Measurements from ENCODE around the gene PIN4.
"Not testable (repeated sequence)": the region's sequence is repeated elsewhere in the genome, so short reads cannot be mapped to it uniquely, and the experiment has no call there.

The PIN4 gene

DNA sequence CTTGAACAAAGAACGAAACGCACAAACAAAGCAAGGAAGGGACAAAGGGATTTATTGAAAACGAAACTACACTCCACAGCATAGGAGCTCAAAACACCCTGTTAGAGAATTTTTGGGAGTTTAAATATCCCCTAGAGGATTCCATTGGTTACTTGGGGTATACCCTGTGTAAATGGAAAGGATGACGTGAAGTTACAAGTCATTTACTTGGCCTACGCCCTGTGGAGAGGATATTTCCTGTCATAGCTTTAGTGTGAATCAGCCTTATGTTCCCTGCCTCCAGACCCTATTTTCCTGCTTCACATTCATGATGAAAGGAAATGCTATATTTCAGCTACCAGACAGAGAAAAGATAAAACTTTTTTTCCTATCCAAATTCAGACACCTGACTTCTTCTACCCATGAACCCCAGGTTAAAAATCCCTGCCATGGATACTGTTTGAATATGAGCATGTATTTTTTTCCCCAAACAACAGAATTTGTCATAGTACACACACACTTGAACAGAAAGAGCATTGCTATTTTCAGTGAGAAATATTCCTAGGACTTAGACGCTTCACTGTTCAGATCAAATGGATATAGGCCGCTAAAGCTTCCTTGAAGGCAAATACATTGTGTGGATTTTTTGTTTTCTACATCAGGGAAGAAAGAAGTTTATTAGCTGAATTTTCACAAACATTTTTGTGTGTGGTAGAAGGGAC, 20.4 kb downstream of the PIN4 start:
- no peak for DNase-seq

DNA sequence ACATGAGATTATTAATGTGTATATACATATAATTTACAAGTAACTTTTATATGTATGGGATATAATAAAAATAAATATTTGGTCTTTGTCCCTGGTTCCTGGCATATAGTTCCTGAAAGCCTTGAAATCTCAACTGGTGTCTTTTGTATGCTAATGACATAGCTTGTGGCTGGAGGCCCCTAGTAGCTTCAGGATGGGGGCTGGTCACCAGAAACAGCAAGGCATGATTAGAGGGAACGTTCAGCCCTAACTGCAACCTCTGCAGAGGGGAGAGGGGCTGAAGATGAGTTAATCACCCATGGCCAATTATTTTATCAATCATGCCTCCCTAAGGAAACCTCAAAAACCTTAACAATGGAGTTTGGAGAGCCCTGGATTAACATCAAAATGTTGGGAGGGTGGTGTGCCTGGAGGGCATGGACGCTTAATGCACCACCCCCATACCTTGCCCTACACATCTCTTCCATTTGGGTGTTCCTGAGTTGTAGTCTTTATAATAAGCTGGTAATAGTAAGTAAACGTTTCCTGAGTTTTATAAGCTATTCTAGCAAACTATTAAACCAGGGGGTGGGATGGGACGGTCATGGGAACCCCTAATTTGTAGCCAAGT, 21.3 kb downstream of the PIN4 start:
- no peak for DNase-seq

DNA sequence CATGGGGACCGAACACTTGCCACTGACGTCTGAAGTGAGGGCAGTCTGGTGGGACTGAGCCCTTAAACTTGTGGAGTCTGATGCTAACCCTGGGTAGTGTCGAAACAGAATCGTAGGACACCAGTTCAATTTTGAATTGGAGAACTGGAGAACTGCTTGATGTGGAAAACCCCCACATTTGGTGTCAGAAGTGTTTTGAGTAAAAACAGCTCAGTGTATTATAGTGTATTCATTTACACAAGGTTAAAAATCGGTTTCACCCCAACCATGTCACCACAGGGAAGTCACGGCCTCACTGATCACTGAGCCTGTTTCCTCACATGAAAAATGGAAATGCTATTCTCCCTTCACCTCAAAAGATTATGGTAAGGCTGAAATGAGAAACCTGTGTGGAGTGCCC, 21.9 kb downstream of the PIN4 start:
- no peak for DNase-seq

DNA sequence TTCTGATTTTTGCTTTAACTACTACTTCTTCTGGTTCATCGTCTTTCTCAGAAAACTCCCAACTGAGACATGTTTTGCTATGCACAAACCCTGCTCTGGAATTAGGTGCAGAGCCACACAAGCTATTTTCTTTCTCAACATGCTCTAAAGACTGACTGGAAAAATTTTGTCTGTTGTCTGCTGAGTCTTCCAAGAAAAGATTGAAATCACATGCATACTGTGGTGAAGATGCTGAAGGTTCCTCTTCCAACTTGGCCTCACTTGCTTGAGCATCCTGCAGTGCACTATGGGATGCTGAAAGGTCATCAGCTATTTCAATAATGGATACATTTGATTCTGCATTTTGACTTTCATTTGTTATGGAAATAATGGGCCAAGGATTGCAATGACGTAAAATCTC, 24.1 kb downstream of the PIN4 start:
- DNase-seq: no peak

DNA sequence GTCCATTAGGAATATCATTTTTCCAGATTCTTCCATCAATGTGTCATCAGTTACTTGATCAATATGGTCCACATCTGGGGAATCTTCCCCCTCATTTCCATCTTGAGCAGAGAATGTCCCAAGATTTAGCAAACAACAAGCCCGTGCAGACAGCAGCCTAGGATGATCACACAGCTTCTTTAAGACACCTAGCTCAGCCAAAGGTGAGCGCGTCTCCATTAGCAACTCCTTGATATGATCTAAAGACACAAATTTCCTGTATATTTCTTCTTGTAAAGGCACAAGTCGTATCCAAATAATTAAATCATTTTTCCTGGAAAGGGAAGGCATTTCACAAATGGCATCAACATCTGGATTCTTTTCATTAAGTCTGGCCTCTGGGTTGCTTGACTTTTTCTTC, 25.8 kb downstream of the PIN4 start:
- no peak for DNase-seq

DNA sequence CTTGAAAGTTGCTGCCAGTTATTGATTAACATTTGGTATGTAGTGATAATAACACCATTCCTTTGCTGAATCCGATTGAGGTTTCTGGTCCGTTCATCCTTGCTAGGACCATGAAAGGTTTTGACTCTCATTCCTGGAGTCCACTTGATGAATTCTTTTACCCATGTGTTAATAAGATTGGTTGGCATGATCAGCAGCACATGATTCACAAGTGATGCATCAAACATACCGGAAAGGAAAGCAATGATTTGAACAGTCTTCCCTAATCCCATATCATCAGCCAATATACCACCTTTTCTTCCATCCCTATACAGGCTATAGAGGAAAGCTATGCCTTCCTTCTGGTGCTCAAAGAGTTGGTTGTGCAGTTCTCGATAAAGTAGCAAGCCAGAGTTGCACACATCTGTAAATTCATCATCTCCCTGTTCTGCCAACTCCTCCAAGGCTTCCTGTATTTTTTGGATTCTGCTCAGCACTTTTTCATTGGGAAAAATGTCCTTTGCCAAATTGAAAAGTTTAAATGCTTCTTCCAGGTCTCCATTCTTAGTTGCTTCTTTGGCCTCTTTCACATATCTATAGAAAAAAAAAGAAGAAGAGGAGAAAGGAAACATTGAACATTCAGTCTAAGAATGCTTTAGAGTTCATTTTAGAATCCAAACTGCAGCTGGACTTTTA, 26.7 kb downstream of the PIN4 start:
- DNase-seq: no peak

DNA sequence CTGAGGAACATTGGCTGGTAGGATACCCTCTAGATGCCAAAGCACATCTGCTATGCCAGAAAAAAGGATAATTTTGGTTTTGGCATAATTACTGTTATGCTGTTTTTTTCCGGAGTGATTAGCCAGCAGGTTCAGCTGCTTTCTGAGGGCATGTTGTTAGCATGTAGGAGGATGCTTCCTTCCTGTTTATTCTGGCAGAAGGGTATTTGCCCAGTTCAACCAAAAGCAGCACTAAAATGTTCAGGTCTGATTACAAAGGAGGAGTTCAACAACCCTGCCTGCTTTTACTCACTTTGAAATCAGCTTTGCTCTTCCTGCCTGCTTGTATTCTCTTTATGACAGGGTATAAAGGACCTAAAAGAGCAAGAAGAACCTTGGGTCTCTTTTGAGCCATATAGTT, 35.4 kb downstream of the PIN4 start:
- no peak for DNase-seq

DNA sequence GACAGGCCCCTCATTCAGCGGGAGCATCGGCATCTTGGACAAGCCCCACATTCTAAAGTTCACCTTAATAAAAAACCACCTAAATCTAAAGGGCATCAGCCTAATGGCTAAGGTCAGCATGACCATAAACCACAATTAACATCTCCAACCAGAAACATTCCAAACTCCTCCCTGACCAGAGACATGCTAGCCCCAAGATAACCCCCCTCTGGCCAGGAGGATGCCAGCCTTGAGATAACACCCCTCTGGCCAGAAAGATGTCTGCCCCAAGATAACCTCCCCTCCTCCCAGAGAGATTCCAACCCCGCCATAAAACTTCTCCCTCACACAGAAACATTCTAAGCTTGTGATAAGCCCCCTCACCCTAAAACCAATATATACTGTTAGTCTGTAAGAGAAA, 38.8 kb downstream of the PIN4 start:
- not testable (repeated sequence) for DNase-seq

DNA sequence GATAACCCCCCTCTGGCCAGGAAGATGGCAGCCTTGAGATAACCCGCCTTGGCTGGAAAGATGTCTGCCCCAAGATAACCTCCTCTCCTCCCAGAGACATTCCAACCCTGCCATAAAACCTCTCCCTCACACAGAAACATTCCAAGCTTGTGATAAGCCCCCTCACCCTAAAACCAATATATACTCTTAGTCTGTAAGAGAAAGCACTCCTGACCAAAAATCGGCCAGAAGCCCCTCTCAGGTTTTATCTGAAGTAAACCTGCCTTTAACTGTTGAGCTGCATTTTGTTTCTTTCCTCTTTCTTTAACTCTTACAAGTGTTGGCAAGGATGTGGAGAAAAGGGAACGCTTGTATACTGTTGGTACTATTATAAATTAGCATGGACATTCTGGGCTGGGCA, 48.7 kb downstream of the PIN4 start:
- no peak for DNase-seq

DNA sequence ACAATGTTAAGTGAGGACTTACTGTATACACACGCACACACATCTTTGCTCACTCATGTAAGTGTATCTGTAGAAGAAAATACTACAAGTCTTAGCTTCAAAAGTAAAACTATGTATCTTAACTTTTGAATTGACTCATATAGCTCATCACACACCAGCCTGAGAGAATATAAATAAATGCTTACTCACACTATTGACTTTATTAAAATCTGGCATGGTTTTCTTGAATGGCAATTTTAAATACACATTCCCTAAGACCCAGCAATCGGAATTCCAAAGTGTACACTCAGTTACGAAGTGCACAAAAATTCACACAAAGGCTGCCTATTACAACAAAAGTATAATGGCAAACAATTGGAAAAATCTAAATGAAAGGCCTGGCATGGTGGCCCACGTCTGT, 55.3 kb downstream of the PIN4 start:
- DNase-seq: no peak

DNA sequence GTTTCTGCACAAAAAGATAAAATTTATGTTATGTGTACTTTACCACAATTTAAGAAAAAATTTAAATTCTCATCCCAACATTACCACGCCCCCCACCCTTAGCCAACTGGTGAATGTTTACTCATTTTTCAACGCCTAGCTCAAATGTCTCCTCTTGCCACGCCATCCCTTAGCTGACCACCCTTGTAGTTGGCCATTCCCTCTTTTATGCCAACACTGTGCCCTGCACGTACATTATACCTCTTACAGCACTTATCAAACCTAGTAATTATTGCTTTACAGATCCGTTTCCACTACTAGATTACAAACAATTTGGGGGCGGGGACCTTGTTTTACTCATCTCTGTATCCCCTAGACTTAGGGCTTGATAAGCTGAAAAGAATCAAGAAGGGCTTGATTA, 56.6 kb downstream of the PIN4 start:
- DNase-seq: no peak

DNA sequence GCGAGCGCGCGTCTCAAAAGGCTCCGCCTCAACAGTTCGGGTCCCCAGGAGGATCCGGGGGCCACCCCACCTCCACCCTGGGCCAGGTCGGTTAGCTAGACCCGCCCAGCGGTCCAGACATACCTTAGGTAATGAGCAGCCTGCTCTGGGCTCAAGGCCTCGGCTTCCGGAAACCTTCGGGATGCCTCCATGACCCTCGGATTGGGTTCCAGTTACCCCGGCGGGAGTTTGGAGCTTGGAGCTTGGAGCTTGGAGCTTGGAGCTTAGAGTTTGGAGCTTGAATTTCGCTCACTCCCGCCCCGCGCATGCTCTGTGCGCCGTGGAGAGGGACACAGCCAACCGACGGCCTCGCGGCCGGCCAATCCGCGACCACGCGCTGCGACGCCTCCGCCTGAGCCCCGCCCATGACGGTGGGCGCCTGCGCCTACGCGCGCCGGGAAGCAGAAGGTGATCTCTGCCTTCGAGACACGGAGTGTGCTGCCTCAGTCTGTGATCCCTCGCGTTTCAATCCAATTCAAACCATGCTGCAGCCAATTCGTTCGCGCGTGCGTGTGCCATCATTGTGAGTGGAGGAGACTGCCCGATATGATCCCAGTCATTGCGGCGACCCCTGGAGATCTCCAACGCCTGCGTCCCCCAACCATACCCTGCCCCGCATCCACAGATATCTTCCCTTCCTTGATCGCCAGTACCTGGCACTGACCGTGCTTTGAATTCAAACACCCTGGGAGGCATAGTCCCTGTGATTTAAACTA, 57.3 kb downstream of the PIN4 start, which contains the start of gene ERCC6L:
ERCC6L (minus strand) TSS at position 307 of the 755 bp plus-strand sequence; CDS start at position 191, 116 bp downstream.
- peak in 55 of 56 donors; percentile 17 to 86 (median 65) for DNase-seq

DNA sequence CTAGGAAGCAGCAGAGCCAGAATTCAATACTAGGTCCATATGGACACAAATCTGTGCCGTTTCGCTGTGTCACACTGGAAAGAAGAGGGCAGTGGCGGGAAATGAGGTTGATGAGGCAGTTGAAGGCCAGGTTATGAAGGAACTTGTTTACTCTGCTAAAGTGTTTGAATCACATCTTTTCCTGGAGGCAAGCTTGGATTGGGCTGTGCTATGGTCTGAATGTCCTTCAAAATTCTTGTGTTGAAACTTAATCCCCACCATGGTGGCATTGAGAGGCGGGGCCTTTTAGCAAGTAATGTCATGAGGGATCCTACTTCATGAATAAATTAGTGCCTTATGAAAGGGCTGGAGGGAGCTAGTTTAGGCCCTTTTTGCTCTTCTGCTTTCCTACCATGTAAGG, 59.4 kb downstream of the PIN4 start:
- no peak for DNase-seq

DNA sequence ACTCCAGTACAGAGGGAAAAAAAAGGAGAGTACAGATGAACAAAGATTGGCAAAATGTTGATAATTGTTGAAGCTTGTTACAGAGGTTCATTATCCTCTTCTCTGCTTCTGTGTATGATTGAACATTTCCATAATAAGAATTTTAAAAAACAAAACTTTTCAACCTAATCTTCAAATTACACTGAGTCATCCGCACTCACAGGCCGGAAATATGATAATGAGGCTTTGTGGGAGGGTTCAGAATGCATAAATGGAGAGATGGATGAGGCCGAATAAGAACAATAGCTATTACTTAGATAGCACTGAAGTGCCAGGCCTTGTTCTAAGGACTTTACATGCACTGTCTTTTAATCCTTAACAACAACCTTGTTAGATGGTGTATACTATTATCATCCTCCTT, 61.9 kb downstream of the PIN4 start:
- DNase-seq: no peak

DNA sequence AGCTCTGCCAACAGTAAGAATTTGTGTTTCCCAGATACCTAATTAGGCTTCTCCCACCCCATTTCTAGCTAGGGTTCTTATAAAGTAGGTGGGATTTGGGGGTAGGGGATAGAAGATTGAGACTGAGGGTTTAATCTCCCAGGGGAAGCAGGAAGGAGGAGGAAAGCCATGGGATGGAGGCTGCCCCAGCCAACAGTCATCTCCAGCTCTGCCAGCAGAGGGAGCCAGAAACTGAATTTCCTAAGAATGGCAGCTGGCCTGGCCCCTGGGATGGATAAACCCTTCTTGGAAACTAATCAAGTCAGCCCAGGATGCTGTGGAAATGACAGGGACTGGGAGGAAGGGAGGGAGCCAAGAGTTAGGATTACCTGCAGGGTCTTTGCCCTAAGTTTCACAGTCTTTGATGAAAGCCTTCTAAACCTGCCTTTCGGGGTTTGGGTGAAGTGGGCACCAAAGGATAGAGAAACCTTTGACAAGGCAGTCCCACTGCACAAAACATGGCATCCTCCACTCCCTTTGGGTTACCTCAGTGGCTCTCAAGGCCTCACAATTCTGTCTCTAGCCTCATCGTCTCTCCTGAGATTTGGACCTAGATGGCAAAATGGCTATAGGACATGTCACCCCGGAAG, 64.0 kb downstream of the PIN4 start:
- peak in 33 of 56 donors; percentile 0 to 61 (median 11) for DNase-seq

DNA sequence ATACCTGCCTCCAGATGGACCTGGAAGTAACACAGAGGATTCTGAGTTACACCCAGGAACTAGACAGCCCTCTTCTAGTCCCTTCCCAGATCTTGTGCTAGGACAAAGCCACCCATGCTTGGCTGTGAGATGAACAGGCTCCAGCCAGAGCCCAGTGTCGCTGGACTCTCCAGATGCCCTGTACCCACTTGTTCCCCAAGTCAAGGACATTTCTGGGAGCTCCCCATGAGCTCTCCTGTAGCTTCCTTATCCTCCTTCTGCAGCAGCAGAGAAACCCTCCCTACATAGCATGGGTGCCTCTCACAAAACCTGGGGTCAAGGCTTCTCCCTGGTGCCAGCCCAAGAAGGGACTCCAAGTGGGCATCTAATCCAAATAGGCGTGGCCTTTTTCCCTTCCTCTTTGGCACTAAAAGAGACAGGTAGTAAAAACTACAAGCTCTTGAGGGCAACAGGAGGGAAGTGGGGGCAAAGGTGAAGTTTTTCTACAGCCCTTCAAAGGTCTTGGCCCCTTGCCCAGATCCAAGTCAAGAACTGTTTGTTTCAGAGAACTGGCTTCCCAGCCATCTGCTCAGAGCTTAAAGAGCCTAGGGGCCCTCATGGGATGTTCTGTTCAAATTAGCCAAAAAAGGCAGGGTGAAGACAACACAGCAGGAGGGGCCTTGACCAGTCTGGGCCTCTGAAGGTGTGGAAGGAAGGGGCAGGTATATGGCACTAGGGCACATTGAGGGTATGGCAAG, 65.8 kb downstream of the PIN4 start:
- DNase-seq: no peak
